Fibroblast of mammary gland (primary cell): Measurements from ENCODE around the gene DUSP2.

Source experiments
- DNase-seq: peaks from one replicate; pipeline ENCODE4 v3.0.0-alpha.2; 2010; ENCODE audit warnings: low read depth
- H3K4me3 ChIP-seq: 2 replicates; pipeline ENCODE4 v1.5.1; 2011; ENCODE audit warnings: low read depth, mild to moderate bottlenecking, low read length, moderate library complexity; ENCODE audit not compliant: control insufficient read depth
- TF ChIP-seq, protein P1 (sequence below): conservative IDR thresholded peaks from 2 replicates; pipeline ENCODE4 v1.5.1; 2011; ENCODE audit warnings: low read depth, low read length, inconsistent platforms; ENCODE audit not compliant: control insufficient read depth, insufficient read depth

The DUSP2 gene

GRCh38 chr2:96108151-96108540, 37.1 kb downstream of the DUSP2 start:
- no peak for DNase-seq
- no peak overlapping the region for H3K4me3 ChIP-seq
- TF ChIP-seq, protein P1, sequence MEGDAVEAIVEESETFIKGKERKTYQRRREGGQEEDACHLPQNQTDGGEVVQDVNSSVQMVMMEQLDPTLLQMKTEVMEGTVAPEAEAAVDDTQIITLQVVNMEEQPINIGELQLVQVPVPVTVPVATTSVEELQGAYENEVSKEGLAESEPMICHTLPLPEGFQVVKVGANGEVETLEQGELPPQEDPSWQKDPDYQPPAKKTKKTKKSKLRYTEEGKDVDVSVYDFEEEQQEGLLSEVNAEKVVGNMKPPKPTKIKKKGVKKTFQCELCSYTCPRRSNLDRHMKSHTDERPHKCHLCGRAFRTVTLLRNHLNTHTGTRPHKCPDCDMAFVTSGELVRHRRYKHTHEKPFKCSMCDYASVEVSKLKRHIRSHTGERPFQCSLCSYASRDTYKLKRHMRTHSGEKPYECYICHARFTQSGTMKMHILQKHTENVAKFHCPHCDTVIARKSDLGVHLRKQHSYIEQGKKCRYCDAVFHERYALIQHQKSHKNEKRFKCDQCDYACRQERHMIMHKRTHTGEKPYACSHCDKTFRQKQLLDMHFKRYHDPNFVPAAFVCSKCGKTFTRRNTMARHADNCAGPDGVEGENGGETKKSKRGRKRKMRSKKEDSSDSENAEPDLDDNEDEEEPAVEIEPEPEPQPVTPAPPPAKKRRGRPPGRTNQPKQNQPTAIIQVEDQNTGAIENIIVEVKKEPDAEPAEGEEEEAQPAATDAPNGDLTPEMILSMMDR = no peak

GRCh38 chr2:96107708-96108065, 37.6 kb downstream of the DUSP2 start:
- no peak for DNase-seq
- TF ChIP-seq, protein P1 = no peak
- H3K4me3 ChIP-seq = no peak overlapping the region

DNA sequence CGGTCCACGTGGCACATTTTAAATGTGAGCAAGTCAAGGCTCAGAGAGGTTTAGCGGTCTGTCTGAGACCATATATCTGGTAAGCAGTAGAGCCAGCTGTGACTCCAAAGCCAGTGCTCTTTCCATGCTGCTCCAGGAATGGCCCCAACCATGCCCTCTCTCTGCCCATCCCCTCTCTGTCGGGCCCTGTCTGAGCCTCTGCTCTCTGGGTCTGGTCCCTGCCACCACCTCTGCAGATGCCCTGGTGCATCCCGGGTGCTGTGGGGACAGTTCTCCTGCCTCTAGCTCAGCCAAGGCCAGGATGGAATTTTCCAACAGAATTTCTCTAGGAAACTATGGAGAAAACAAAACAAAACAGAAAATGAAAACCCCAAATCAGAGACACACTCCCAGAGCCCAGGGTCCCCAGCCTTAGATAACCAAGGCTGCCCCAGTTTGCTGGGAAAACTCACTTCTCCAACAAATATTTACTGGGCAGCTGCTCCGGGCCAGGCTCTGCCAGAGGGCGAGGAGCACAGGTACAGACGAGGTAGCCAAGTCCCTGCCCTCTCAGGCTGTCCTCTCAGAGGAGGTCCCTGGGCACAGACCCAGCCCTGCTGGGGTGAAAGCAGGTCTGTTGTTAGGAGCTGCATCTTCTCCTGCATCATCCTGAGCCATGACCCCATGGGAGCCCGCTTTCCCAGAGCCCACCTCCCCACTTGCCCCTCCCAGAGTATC, 38.1 kb downstream of the DUSP2 start:
- no peak for DNase-seq
- TF ChIP-seq, protein P1 = no peak

DNA sequence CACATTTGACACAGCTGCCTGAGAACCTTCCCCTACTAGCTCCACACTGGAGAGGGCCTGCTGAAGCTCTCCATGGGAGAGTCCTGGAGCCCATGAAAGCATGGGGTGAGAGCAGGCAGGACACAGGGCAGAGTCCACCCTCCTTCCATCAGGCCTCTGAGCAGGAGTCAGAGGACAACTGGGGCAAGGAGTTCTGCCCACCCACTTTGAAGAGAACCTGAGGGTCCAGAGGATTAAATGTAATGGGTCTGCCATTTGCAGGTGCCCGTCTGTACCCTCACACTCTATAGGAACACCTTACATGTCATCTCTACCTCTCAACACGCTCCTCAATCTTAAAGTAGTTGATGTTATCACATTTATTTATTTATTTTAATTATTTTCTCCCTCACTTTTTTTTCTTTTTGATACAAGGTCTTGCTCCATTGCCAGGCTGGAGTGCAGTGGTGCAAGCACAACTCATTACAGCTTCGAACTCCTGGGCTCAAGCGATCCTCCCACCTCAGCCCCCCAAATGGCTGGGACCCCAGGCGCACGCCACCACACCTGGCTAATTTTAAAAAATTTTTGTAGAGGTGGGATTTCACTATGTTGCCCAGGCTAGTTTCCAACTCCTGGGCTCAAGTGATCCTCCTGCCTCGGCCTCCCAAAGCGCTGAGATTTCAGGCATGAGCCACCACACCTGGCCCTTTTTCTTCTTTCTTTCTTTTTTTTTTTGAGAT, 39.1 kb downstream of the DUSP2 start:
- no peak for DNase-seq

More for the DNA sequence above, 38.1 kb downstream of the DUSP2 start:
- H3K4me3 ChIP-seq = no peak overlapping the region

DNA sequence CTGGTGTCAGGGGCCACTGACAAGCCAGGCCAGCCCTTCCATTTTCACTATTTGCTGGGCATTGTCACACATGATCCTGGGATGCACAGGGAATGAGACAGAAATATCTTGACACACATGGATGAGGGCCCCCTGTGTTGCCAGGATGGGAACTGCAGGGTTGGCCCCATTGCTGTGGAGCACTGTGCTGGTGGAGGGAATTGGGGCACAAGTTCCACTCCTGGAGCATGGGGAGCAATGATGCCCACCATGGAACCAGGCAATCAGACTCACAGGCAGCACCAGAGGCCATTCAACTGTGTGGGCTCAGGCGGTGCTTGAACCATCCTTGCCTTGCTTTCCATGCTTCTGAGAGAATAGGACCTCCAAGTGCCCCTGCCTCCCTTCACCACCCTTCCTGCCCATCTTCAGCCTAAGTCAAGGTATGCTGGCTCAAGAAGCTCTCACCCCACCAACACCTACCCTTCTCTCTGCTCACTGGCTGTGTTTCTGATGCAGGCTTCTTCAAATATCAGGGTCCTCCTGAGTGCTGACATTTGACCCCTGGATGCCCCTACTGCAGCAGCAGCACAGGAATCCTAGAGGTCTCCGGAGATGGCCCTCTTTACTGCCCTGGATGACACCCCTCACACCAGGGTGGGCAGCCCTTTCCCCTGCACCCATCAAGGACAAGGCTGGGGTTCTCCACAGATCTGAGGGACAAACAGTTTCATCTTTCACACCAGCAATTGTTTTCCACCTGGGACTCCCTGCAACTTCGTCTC, 39.9 kb downstream of the DUSP2 start:
- H3K4me3 ChIP-seq = no peak overlapping the region
- DNase-seq = no peak
- TF ChIP-seq, protein P1 = no peak

More for the DNA sequence above, 39.1 kb downstream of the DUSP2 start:
- H3K4me3 ChIP-seq = no peak overlapping the region
- TF ChIP-seq, protein P1 = no peak

GRCh38 chr2:96104487-96104861, 40.8 kb downstream of the DUSP2 start:
- TF ChIP-seq, protein P1 = no peak
- no peak for DNase-seq
- no peak overlapping the region for H3K4me3 ChIP-seq
